AML-193 (cell line): ENCODE data around the gene CSN1S1.
"Not testable (repeated sequence)": the region's sequence is repeated elsewhere in the genome, so short reads cannot be mapped to it uniquely, and the experiment has no call there.

Experiments
- DNase-seq, 2 experiments: peaks; one replicate each; lab custom pipeline; 2025; lab: John Stamatoyannopoulos, UW

Gene CSN1S1

GRCh38 chr4:69930768-69931167, at the start of gene CSN1S1:
TSS of gene CSN1S1 (plus strand) at chr4:69931068. CDS start at chr4:69932556, 1,488 bp downstream.
- no peak for DNase-seq

GRCh38 chr4:69881173-69881773, 49.6 kb upstream of the CSN1S1 start:
- peak; percentile 64 to 73 for DNase-seq

- DNase-seq: no peak
Observed at GRCh38 chr4:69882150-69882549, 48.7 kb upstream of the CSN1S1 start.

GRCh38 chr4:69888336-69888735, 42.5 kb upstream of the CSN1S1 start:
- no peak for DNase-seq

- DNase-seq: no peak
Observed at GRCh38 chr4:69894186-69894585, 36.7 kb upstream of the CSN1S1 start.

GRCh38 chr4:69894721-69895120, 36.1 kb upstream of the CSN1S1 start:
- no peak for DNase-seq

- peak in 1 of 2 experiments; percentile 17 for DNase-seq
Observed at GRCh38 chr4:69896530-69897116, 34.2 kb upstream of the CSN1S1 start.

GRCh38 chr4:69907151-69907550, 23.7 kb upstream of the CSN1S1 start:
- DNase-seq: no peak

GRCh38 chr4:69909195-69909594, 21.7 kb upstream of the CSN1S1 start:
- DNase-seq: no peak

- no peak for DNase-seq
Observed at GRCh38 chr4:69910016-69910782, 20.7 kb upstream of the CSN1S1 start.

- no peak for DNase-seq
Observed at GRCh38 chr4:69920874-69921273, 10.0 kb upstream of the CSN1S1 start.

GRCh38 chr4:69923782-69924410, 7.0 kb upstream of the CSN1S1 start:
- not testable (repeated sequence) for DNase-seq

- DNase-seq: no peak
Observed at GRCh38 chr4:69934150-69934549, 3.3 kb downstream of the CSN1S1 start.

GRCh38 chr4:69936566-69936965, 5.7 kb downstream of the CSN1S1 start:
- no peak for DNase-seq

GRCh38 chr4:69951602-69952001, 20.7 kb downstream of the CSN1S1 start:
- no peak for DNase-seq

- DNase-seq: no peak
Observed at GRCh38 chr4:69957209-69957608, 26.3 kb downstream of the CSN1S1 start.

- no peak for DNase-seq
Observed at GRCh38 chr4:69965628-69966027, 34.8 kb downstream of the CSN1S1 start, which contains the start of gene CSN2. TSS of gene CSN2 (minus strand) at chr4:69965728. CDS start at chr4:69960995, 4,733 bp downstream.

- DNase-seq: no peak
Observed at GRCh38 chr4:69970071-69970470, 39.2 kb downstream of the CSN1S1 start.

- DNase-seq: no peak
Observed at GRCh38 chr4:69974631-69975030, 43.8 kb downstream of the CSN1S1 start.

- DNase-seq: no peak
Observed at GRCh38 chr4:69977582-69977981, 46.7 kb downstream of the CSN1S1 start.

- no peak for DNase-seq
Observed at GRCh38 chr4:69984030-69984443, 53.2 kb downstream of the CSN1S1 start.

GRCh38 chr4:69986663-69987062, 55.8 kb downstream of the CSN1S1 start:
- DNase-seq: no peak

- DNase-seq: no peak
Observed at GRCh38 chr4:69991016-69991415, 60.1 kb downstream of the CSN1S1 start.
